Panc1 (cell line): ENCODE data around the gene OPHN1.

ENCODE experiments used
- TF ChIP-seq, protein P1 (sequence below): fragments of 450-650 bp; IDR thresholded peaks from 2 replicates; pipeline ENCODE4 v1.5.1; 2017; ENCODE audit warnings: mild to moderate bottlenecking
- TF ChIP-seq, protein P2 (sequence below), 2 experiments: IDR thresholded peaks; 2 replicates each; pipeline ENCODE4 v1.6.1; 2011 to 2012; ENCODE audit warnings: low read depth in 2 of 2, control low read depth in 1 of 2, low read length in 1 of 2, mild to moderate bottlenecking in 1 of 2, moderate library complexity in 1 of 2; ENCODE audit not compliant: insufficient read depth in 1 of 2

DNA sequence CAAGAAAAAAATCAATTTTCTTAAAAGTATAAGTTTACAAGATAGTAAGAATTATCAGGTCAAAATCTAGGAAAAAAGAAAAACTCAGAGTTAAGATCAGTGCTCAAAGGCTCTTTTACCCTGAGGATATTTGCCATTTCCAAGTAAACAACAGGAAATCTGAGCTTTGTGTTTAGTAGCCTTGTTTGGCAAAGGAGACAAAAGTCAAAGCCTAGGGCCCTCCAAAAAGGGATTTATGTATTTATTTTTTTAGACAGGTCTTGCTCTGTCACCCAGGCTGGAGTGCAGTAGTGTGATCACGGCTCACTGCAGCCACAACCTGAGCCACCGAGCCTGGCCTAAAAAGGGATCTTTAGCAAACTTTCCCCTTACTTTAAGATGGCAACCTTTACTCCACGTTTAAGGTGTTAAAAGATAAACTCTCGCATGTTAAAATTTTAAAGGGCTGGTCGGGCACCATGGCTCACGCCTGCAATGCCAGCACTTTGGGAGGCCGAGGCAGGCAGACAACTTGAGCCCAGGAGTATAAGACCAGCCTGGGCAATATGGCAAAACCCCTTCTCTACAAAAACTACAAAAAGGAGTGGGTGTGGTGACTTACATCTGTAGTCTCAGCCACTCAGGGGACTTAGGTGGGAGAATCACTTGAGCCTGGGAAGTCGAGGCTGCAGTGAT lies 21.3 kb upstream of the OPHN1 start:
- TF ChIP-seq, protein P1, sequence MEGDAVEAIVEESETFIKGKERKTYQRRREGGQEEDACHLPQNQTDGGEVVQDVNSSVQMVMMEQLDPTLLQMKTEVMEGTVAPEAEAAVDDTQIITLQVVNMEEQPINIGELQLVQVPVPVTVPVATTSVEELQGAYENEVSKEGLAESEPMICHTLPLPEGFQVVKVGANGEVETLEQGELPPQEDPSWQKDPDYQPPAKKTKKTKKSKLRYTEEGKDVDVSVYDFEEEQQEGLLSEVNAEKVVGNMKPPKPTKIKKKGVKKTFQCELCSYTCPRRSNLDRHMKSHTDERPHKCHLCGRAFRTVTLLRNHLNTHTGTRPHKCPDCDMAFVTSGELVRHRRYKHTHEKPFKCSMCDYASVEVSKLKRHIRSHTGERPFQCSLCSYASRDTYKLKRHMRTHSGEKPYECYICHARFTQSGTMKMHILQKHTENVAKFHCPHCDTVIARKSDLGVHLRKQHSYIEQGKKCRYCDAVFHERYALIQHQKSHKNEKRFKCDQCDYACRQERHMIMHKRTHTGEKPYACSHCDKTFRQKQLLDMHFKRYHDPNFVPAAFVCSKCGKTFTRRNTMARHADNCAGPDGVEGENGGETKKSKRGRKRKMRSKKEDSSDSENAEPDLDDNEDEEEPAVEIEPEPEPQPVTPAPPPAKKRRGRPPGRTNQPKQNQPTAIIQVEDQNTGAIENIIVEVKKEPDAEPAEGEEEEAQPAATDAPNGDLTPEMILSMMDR: no peak
- TF ChIP-seq, protein P2, sequence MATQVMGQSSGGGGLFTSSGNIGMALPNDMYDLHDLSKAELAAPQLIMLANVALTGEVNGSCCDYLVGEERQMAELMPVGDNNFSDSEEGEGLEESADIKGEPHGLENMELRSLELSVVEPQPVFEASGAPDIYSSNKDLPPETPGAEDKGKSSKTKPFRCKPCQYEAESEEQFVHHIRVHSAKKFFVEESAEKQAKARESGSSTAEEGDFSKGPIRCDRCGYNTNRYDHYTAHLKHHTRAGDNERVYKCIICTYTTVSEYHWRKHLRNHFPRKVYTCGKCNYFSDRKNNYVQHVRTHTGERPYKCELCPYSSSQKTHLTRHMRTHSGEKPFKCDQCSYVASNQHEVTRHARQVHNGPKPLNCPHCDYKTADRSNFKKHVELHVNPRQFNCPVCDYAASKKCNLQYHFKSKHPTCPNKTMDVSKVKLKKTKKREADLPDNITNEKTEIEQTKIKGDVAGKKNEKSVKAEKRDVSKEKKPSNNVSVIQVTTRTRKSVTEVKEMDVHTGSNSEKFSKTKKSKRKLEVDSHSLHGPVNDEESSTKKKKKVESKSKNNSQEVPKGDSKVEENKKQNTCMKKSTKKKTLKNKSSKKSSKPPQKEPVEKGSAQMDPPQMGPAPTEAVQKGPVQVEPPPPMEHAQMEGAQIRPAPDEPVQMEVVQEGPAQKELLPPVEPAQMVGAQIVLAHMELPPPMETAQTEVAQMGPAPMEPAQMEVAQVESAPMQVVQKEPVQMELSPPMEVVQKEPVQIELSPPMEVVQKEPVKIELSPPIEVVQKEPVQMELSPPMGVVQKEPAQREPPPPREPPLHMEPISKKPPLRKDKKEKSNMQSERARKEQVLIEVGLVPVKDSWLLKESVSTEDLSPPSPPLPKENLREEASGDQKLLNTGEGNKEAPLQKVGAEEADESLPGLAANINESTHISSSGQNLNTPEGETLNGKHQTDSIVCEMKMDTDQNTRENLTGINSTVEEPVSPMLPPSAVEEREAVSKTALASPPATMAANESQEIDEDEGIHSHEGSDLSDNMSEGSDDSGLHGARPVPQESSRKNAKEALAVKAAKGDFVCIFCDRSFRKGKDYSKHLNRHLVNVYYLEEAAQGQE (IDR thresholded peaks at IDR 0.05; ENCODE audit: insufficient read depth in 1 of 2, low read depth in 2 of 2, low read length in 1 of 2): no peak
